Epithelial cell of proximal tubule (primary cell): ENCODE results near the gene EPG5. TPM values are rescaled to one million over a fixed set of nuclear protein-coding genes. Genes with fewer than 3 reads are reported as not detected.

ENCODE experiments used
- DNase-seq: peaks from one replicate; pipeline ENCODE4 v3.0.0-alpha.2; 2011; ENCODE audit warnings: low read depth
- H3K4me3 ChIP-seq: 2 replicates; pipeline ENCODE4 v1.5.1; 2011; ENCODE audit warnings: low read depth, mild to moderate bottlenecking, low read length
- total RNA-seq: library from RNA; depleted of rRNA; stranded (reverse); fragments of >200 nt; gene quantifications from 2 replicates; pipeline ENCODE4 v1.2.3, GENCODE V29; 2015
- TF ChIP-seq, protein P1 (sequence below): conservative IDR thresholded peaks from 2 replicates; pipeline ENCODE4 v1.5.1; 2012; ENCODE audit warnings: low read depth, mild to moderate bottlenecking, low read length

The EPG5 gene, protein sequence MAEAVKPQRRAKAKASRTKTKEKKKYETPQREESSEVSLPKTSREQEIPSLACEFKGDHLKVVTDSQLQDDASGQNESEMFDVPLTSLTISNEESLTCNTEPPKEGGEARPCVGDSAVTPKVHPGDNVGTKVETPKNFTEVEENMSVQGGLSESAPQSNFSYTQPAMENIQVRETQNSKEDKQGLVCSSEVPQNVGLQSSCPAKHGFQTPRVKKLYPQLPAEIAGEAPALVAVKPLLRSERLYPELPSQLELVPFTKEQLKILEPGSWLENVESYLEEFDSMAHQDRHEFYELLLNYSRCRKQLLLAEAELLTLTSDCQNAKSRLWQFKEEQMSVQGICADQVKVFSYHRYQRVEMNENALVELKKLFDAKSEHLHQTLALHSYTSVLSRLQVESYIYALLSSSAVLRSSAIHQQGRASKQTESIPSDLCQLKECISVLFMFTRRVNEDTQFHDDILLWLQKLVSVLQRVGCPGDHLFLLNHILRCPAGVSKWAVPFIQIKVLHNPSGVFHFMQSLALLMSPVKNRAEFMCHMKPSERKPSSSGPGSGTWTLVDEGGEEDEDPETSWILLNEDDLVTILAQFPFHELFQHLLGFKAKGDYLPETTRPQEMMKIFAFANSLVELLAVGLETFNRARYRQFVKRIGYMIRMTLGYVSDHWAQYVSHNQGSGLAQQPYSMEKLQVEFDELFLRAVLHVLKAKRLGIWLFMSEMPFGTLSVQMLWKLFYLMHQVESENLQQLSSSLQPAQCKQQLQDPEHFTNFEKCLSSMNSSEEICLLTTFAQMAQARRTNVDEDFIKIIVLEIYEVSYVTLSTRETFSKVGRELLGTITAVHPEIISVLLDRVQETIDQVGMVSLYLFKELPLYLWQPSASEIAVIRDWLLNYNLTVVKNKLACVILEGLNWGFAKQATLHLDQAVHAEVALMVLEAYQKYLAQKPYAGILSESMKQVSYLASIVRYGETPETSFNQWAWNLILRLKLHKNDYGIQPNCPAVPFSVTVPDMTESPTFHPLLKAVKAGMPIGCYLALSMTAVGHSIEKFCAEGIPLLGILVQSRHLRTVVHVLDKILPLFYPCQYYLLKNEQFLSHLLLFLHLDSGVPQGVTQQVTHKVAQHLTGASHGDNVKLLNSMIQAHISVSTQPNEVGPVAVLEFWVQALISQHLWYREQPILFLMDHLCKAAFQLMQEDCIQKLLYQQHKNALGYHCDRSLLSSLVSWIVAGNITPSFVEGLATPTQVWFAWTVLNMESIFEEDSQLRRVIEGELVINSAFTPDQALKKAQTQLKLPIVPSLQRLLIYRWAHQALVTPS (N-terminal part only)
- total RNA-seq, result 10.7 and 13.6 TPM in 2 replicates

DNA sequence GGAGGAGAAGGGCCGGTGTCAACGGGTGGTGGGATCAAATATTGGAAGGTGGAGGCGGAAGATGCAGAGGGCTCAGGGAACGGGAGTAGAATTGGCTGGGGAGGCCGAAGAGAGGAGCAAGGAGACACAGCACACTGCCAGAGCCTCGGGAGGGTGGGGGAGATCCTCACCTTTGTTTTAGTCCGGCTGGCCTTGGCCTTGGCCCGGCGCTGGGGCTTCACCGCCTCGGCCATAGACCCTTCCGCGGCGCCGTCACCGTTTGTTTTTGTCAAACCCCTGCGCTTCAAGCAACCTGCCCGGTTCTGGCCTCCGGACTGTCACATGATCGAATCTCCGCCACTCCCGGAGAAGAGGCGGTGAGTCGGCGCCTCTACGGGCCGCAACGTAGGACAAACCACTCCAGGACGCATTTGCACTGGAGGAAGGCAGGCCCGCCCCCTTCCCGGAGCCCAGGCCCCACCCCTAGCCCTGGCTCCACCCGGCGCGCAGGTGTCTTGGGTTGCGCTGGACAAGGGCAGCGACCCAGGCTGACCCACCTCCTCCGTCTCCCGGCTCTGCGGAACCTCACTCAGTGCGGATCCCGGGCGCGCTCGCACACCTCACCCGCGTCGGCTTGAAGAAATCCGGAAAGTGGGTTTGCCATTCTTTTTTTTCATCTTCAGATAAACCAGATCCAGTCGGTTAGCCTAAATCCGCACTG lies at the start of gene EPG5:
EPG5 (minus strand) TSS at position 323 of the 700 bp plus-strand sequence; CDS start at position 233, 90 bp downstream.
- H3K4me3 ChIP-seq, result peak within 1 kb of the TSS; percentile 92
- TF ChIP-seq, protein P1, sequence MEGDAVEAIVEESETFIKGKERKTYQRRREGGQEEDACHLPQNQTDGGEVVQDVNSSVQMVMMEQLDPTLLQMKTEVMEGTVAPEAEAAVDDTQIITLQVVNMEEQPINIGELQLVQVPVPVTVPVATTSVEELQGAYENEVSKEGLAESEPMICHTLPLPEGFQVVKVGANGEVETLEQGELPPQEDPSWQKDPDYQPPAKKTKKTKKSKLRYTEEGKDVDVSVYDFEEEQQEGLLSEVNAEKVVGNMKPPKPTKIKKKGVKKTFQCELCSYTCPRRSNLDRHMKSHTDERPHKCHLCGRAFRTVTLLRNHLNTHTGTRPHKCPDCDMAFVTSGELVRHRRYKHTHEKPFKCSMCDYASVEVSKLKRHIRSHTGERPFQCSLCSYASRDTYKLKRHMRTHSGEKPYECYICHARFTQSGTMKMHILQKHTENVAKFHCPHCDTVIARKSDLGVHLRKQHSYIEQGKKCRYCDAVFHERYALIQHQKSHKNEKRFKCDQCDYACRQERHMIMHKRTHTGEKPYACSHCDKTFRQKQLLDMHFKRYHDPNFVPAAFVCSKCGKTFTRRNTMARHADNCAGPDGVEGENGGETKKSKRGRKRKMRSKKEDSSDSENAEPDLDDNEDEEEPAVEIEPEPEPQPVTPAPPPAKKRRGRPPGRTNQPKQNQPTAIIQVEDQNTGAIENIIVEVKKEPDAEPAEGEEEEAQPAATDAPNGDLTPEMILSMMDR, result no peak
- peak; percentile 71 for DNase-seq

DNA sequence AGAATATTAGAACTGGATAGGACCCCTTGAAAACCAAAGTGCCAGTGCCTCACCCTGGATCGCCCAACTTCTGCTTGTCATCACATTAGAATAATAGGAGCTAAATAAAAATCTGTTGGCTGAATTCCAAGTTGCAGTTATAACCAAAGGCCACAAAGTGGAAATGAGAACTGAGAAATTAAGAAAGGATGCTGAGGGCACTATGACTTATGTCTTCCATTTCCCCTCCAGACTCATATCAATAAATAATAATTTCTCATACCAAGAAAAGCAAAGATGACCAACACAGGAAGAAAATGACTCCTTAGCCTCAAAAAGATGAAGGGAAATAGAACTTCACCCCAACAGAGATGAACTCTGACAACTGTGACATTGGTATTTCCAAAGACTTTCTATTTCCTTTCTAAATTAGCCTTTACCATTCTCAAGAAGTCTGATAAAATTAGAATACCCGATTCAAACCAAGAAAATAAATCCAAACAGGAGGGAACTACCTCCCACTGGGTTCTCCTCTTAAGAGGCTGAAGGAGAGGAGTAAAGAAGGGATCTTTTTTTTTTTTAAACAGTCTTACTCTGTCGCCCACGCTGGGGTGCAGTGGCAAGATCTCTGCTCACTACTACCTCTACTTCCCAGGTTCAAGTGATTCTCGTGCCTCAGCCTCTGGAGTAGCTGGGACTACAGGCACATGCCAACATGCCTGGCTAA lies 46.5 kb upstream of the EPG5 start:
- H3K4me3 ChIP-seq, result no peak overlapping the region
- DNase-seq, result no peak
- TF ChIP-seq, protein P1, result no peak

DNA sequence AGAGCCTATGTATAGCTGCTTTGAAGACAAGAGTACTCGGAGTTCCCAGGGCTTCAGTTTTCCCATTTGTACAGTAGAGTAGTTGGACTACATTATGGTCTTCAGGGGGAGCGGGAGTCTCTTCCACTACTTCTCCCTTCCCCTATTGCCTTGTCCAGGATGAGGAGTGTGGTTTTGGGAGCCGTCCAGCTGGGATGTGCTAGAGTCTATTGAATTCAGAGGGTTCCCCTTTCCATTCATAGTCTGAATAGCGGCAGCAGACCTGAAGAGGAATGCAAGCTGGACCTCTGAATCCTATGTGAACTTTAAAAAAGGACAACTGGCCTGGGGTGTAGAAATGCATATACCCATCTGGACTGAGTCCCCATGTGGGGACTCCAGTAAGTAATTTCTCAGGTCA lies 43.5 kb upstream of the EPG5 start:
- TF ChIP-seq, protein P1, result no peak
- DNase-seq, result no peak
- H3K4me3 ChIP-seq, result no peak overlapping the region

DNA sequence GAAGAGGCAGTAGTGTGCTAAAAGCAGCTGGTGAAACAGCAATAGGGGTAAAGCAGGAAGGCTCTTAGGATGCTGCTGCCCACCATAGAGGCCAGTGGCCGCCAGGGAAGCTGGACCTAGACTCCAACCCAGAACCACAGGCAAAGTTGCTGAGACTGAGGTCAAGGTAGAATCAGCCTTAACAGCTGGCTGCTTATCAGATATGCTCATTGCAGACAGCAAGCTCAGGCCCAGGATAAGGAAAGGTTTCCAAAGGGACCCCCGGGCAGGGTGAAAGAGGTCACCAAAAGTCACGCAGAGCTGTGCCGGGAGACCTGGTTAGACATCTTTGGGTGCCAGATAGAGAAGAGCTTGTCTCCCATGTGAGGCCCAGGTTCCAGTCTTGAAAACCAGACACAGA lies 42.9 kb upstream of the EPG5 start:
- H3K4me3 ChIP-seq, result no peak overlapping the region
- TF ChIP-seq, protein P1, result no peak
- DNase-seq, result no peak

DNA sequence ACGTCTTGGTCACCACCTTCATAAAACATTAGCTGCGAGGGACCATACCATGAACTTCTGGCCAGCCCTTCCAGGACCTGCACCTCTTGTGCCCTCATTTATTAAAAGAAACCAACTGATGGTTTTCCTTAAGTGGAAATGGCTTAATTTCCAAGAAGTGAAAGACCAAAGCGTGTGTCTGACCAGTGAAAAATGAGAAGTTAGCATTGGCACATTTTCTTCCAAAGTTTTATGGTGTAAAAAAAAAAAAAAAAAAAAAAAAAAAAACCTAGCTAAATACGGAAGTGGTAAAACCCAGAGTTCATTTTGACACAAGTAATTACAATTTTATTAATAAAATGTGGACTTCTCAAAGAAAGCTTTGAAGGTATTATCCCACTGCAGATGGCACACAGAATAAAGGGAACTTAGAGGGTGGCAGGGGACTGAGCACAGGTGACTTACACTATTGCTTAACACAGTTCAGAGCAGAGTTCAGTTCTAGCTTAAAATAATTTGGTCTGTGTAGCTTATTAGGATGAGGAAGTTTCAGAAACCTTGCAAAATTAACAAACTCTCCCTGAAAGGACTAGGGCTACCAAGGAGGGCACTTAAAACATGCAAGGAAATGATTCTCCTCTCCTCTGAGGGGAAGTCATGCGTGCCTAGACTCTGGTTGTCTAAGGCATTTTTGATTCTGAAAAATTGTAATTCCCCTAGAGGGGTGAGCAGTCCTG lies 42.2 kb upstream of the EPG5 start:
- TF ChIP-seq, protein P1, result no peak
- H3K4me3 ChIP-seq, result no peak overlapping the region

More for the DNA sequence above, 42.2 kb upstream of the EPG5 start:
- no peak for DNase-seq
